ENCODE results near the gene CNTN5.

Gene CNTN5

GRCh38 chr11:99513368-99513767, 492.6 kb downstream of the CNTN5 start:
- TF ChIP-seq, protein P1, sequence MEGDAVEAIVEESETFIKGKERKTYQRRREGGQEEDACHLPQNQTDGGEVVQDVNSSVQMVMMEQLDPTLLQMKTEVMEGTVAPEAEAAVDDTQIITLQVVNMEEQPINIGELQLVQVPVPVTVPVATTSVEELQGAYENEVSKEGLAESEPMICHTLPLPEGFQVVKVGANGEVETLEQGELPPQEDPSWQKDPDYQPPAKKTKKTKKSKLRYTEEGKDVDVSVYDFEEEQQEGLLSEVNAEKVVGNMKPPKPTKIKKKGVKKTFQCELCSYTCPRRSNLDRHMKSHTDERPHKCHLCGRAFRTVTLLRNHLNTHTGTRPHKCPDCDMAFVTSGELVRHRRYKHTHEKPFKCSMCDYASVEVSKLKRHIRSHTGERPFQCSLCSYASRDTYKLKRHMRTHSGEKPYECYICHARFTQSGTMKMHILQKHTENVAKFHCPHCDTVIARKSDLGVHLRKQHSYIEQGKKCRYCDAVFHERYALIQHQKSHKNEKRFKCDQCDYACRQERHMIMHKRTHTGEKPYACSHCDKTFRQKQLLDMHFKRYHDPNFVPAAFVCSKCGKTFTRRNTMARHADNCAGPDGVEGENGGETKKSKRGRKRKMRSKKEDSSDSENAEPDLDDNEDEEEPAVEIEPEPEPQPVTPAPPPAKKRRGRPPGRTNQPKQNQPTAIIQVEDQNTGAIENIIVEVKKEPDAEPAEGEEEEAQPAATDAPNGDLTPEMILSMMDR (IDR thresholded peaks at IDR 0.05; ENCODE audit: borderline replicate concordance, control extremely low read depth, extremely low read depth, insufficient read depth, missing control alignments): no peak
- in situ Hi-C loops (cut with MboI; ENCODE audit: low sequenced_read_pairs, unreplicated experiment): no loop called here
- no peak for DNase-seq (ENCODE audit: low spot score)

GRCh38 chr11:99519095-99519494, 498.3 kb downstream of the CNTN5 start:
- no peak for DNase-seq (ENCODE audit: low spot score)
- in situ Hi-C loops (cut with MboI; ENCODE audit: low sequenced_read_pairs, unreplicated experiment): no loop called here
- TF ChIP-seq, protein P1 (IDR thresholded peaks at IDR 0.05; ENCODE audit: borderline replicate concordance, control extremely low read depth, extremely low read depth, insufficient read depth, missing control alignments): no peak

DNA sequence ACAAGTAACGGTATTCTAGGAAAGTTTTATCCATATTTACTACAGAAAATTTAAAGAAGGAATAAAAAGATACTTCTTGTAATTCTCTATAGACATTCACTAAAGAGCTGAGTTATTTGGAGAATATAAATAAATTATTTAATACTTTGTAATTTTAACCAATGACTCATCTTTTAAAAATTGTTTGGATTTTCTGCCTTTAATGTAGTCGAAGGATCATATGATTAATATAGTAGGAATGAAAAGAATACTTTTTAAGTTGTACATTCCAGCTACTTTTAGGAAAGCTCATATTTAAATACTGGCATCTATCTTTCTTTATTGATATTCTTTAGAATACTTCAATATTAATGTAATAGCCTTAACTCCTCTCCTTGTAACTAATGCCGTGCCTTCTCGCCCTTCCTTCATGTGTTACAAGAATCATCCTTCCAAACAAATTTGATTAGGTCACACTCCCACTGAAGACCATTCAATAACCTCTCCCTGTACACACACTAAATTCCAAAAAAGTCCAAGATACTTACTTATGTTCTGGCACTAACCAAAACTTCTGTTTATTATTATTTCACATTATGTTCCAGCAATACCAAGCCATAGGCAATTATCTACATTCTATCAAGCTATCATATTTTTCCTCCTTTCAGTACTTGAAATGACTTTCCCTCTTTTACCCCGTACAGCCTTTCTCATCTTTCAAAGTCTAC, 501.9 kb downstream of the CNTN5 start:
- DNase-seq (ENCODE audit: low spot score): no peak
- in situ Hi-C loops (cut with MboI; ENCODE audit: low sequenced_read_pairs, unreplicated experiment): no loop called here
- TF ChIP-seq, protein P1 (IDR thresholded peaks at IDR 0.05; ENCODE audit: borderline replicate concordance, control extremely low read depth, extremely low read depth, insufficient read depth, missing control alignments): no peak

- in situ Hi-C loops (cut with MboI; ENCODE audit: low sequenced_read_pairs, unreplicated experiment): no loop called here
Measured at GRCh38 chr11:99531468-99531867, 510.7 kb downstream of the CNTN5 start.

GRCh38 chr11:99534812-99535211, 514.1 kb downstream of the CNTN5 start:
- TF ChIP-seq, protein P1 (IDR thresholded peaks at IDR 0.05; ENCODE audit: borderline replicate concordance, control extremely low read depth, extremely low read depth, insufficient read depth, missing control alignments): no peak
- no peak for DNase-seq (ENCODE audit: low spot score)
- in situ Hi-C loops (cut with MboI; ENCODE audit: low sequenced_read_pairs, unreplicated experiment): no loop called here

More at GRCh38 chr11:99531468-99531867, 510.7 kb downstream of the CNTN5 start:
- TF ChIP-seq, protein P1 (IDR thresholded peaks at IDR 0.05; ENCODE audit: borderline replicate concordance, control extremely low read depth, extremely low read depth, insufficient read depth, missing control alignments): no peak
- no peak for DNase-seq (ENCODE audit: low spot score)

GRCh38 chr11:99535406-99535805, 514.7 kb downstream of the CNTN5 start:
- in situ Hi-C loops (cut with MboI; ENCODE audit: low sequenced_read_pairs, unreplicated experiment): no loop called here
- TF ChIP-seq, protein P1 (IDR thresholded peaks at IDR 0.05; ENCODE audit: borderline replicate concordance, control extremely low read depth, extremely low read depth, insufficient read depth, missing control alignments): no peak
- DNase-seq (ENCODE audit: low spot score): no peak
